HepG2 (cell line): Measurements from ENCODE around the gene CYSLTR2. TPM values are rescaled to one million over a fixed set of nuclear protein-coding genes. Genes with fewer than 3 reads are reported as not detected.

Experiments
- AKNA ChIP-seq: sonication (generic); formaldehyde crosslinking; IDR thresholded peaks from 2 replicates; pipeline ENCODE4 v1.4.0; 2020; ENCODE audit warnings: missing genetic modification reagents, borderline replicate concordance
- ARID5B ChIP-seq: IDR thresholded peaks from 2 replicates; pipeline ENCODE4 v1.4.0; 2020; ENCODE audit warnings: mild to moderate bottlenecking, missing genetic modification reagents
- CEBPB ChIP-seq: IDR thresholded peaks from 2 replicates; pipeline ENCODE4 v1.6.1; 2011; ENCODE audit warnings: low read depth, low read length, improper control_type of control experiment, borderline replicate concordance
- CEBPG ChIP-seq: IDR thresholded peaks from 2 replicates; pipeline ENCODE4 v1.6.1; 2016
- ESRRA ChIP-seq: sonication (generic); formaldehyde crosslinking; IDR thresholded peaks from 2 replicates; pipeline ENCODE4 v1.5.1; 2020; ENCODE audit warnings: mild to moderate bottlenecking, low read depth, missing genetic modification reagents
- FLYWCH1 ChIP-seq: sonication (generic); formaldehyde crosslinking; IDR thresholded peaks from 2 replicates; pipeline ENCODE4 v1.8.1; 2023; ENCODE audit warnings: mild to moderate bottlenecking, missing genetic modification reagents
- FOXM1 ChIP-seq: sonication (generic); formaldehyde crosslinking; IDR thresholded peaks from 2 replicates; pipeline ENCODE4 v1.5.0; 2020; ENCODE audit warnings: missing genetic modification reagents
- GATAD2A ChIP-seq: IDR thresholded peaks from 2 replicates; pipeline ENCODE4 v1.6.1; 2016
- HMGXB4 ChIP-seq, 2 experiments: sonication (generic) in 1 of 2; formaldehyde crosslinking in 1 of 2; IDR thresholded peaks; 2 replicates each; pipeline versions ENCODE4 v1.4.0 to v1.6.1; 2018 to 2020; ENCODE audit warnings: missing genetic modification reagents in 2 of 2, borderline replicate concordance in 1 of 2, low read depth in 1 of 2, mild to moderate bottlenecking in 1 of 2, missing biosample characterization in 1 of 2
- HOXA5 ChIP-seq: sonication (generic); formaldehyde crosslinking; IDR thresholded peaks from 2 replicates; pipeline ENCODE4 v1.4.0; 2020; ENCODE audit warnings: missing genetic modification reagents
- SIN3A ChIP-seq: IDR thresholded peaks from 2 replicates; pipeline ENCODE4 v1.6.1; 2011; ENCODE audit warnings: low read depth, mild to moderate bottlenecking, control low read depth, low read length, borderline replicate concordance
- SKI ChIP-seq: fragments of 450-650 bp; IDR thresholded peaks from one replicate; pipeline ENCODE4 v1.6.1; 2018; ENCODE audit warnings: mild to moderate bottlenecking; ENCODE audit not compliant: partially characterized antibody
- SRY ChIP-seq: sonication (generic); formaldehyde crosslinking; IDR thresholded peaks from 2 replicates; pipeline ENCODE4 v1.8.0; 2022; ENCODE audit warnings: mild to moderate bottlenecking, missing genetic modification reagents
- ZFP82 ChIP-seq: sonication (generic); formaldehyde crosslinking; IDR thresholded peaks from 2 replicates; pipeline ENCODE4 v1.5.1; 2020; ENCODE audit warnings: mild to moderate bottlenecking, missing genetic modification reagents, borderline replicate concordance
- ZNF234 ChIP-seq: sonication (generic); formaldehyde crosslinking; conservative IDR thresholded peaks from 2 replicates; pipeline ENCODE4 v1.5.1; 2020; ENCODE audit warnings: mild to moderate bottlenecking, missing genetic modification reagents
- ZNF263 ChIP-seq: sonication (generic); formaldehyde crosslinking; IDR thresholded peaks from 2 replicates; pipeline ENCODE4 v1.4.0; 2020; ENCODE audit warnings: missing genetic modification reagents
- ZNF30 ChIP-seq: sonication (generic); formaldehyde crosslinking; IDR thresholded peaks from 2 replicates; pipeline ENCODE4 v1.5.0; 2020; ENCODE audit warnings: mild to moderate bottlenecking, missing genetic modification reagents
- ZNF317 ChIP-seq: sonication (generic); formaldehyde crosslinking; IDR thresholded peaks from 2 replicates; pipeline ENCODE4 v1.5.0; 2020; ENCODE audit warnings: mild to moderate bottlenecking, missing genetic modification reagents
- ZNF605 ChIP-seq: sonication (generic); formaldehyde crosslinking; IDR thresholded peaks from 2 replicates; pipeline ENCODE4 v1.8.0; 2022; ENCODE audit warnings: mild to moderate bottlenecking, missing genetic modification reagents
- polyA plus RNA-seq, 8 experiments: library from polyadenylated mRNA; depleted of rRNA in 3 of 8; stranded (reverse) in 7 of 8; unstranded in 1 of 8; fragments of >200 nt; fragmentation: Illumina TruSeq in 4 of 8; extraction: Trizol in 4 of 8; gene quantifications; 2 replicates each; pipeline versions ENCODE4 v1.2.1 to v1.2.3, GENCODE V29; 2011 to 2016; ENCODE audit warnings: low read depth in 4 of 8, missing spikeins in 1 of 8, mixed read lengths in 1 of 8; ENCODE audit not compliant: insufficient read depth in 1 of 8
- total RNA-seq, 5 experiments: library from RNA; depleted of rRNA; stranded (reverse); fragments of >200 nt; fragmentation: Illumina TruSeq; extraction: Trizol; gene quantifications; 2 replicates each; pipeline ENCODE4 v1.2.3, GENCODE V29; 2016; ENCODE audit warnings: low read depth in 1 of 5
- TF ChIP-seq, protein P1 (sequence below): sonication (generic); formaldehyde crosslinking; IDR thresholded peaks from 2 replicates; pipeline ENCODE4 v1.9.0; 2021; ENCODE audit warnings: missing genetic modification reagents, borderline replicate concordance

CYSLTR2 gene
- total and polyA plus RNA-seq, 2 of the 13 experiments (the other 11 are each of a cell fraction or from before 2014, with no cell fraction given): not detected

DNA sequence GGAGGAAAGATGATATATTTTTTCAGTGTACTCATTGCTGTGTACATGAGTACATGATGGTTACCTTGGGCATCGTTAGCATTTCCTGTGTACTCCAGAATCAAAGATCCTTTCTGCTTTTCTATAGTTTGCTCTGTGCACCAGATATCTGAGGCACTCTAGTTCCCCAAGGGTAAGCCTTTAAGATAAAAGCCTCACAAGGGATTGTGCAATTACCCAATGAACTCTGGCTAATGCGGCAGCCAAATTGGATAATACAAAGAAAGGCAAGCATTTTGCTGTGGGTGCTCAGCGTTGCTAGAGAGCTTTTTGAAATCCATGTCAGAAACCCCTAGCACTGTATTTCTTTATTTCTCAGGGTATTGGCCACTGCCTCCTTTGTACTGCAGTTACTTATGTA, 2.9 kb downstream of the CYSLTR2 start (continued):
- no peak for TF ChIP-seq ZNF317
- TF ChIP-seq ZNF605 (CRISPR knock-in tag): no peak
- TF ChIP-seq ZFP82 (CRISPR knock-in tag): no peak
- no peak for TF ChIP-seq ZNF30
- no peak for TF ChIP-seq AKNA (CRISPR knock-in tag)
- no peak for TF ChIP-seq ESRRA
- TF ChIP-seq ZNF234: no peak
- peak; percentile 44; the same call in 1 of the 2 replicates for TF ChIP-seq ARID5B (CRISPR knock-in tag)
- no peak for TF ChIP-seq SRY (CRISPR knock-in tag)
- TF ChIP-seq CEBPB: peak; percentile 76
- no peak for TF ChIP-seq HOXA5 (CRISPR knock-in tag)
- TF ChIP-seq FOXM1 (CRISPR knock-in tag): no peak
- TF ChIP-seq, protein P1, sequence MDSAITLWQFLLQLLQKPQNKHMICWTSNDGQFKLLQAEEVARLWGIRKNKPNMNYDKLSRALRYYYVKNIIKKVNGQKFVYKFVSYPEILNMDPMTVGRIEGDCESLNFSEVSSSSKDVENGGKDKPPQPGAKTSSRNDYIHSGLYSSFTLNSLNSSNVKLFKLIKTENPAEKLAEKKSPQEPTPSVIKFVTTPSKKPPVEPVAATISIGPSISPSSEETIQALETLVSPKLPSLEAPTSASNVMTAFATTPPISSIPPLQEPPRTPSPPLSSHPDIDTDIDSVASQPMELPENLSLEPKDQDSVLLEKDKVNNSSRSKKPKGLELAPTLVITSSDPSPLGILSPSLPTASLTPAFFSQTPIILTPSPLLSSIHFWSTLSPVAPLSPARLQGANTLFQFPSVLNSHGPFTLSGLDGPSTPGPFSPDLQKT: no peak
- 0 out of 2 replicates have a peak, but pooled peaks have one; percentile 27 for TF ChIP-seq GATAD2A
- TF ChIP-seq ZNF263 (CRISPR knock-in tag): no peak
- TF ChIP-seq CEBPG (CRISPR knock-in tag): peak; percentile 62
- TF ChIP-seq HMGXB4 (CRISPR knock-in tag; IDR thresholded peaks at IDR 0.05; ENCODE audit: borderline replicate concordance in 1 of 2, low read depth in 1 of 2): no peak
- no peak for TF ChIP-seq SKI
- TF ChIP-seq FLYWCH1 (CRISPR knock-in tag): no peak
- no peak for TF ChIP-seq SIN3A
